HCT116 (cell line): ENCODE data around the gene ADGRG6.

Source experiments
- CTCF ChIP-seq, 3 experiments: fragments of 200-600 bp in 1 of 3; sonication (generic) in 1 of 3; IDR thresholded peaks in 2 of 3; conservative IDR thresholded peaks in 1 of 3; 2 replicates each; pipeline ENCODE4 v1.5.1; 2012 to 2017; ENCODE audit warnings: low read depth in 2 of 3, low read length in 2 of 3, antibody characterized with exemption in 1 of 3, borderline replicate concordance in 1 of 3, control low read depth in 1 of 3, mild to moderate bottlenecking in 1 of 3, mixed read lengths in 1 of 3, mixed run types in 1 of 3, moderate library complexity in 1 of 3; ENCODE audit not compliant: insufficient read depth in 1 of 3
- POLR2A ChIP-seq: IDR thresholded peaks from 2 replicates; pipeline ENCODE4 v1.7.0; 2011; ENCODE audit warnings: borderline replicate concordance; ENCODE audit not compliant: insufficient read depth, insufficient read length; ENCODE audit errors: extremely low read depth
- POLR2AphosphoS5 ChIP-seq: IDR thresholded peaks from 2 replicates; pipeline ENCODE4 v1.6.1; 2011; ENCODE audit warnings: mild to moderate bottlenecking, low read depth, low read length, moderate library complexity
- ZNF274 ChIP-seq: fragments of 200-500 bp; sonication (Bioruptor generic); IDR thresholded peaks from 2 replicates; pipeline ENCODE4 v1.6.1; 2014; ENCODE audit warnings: mild to moderate bottlenecking, low read depth, low read length, inconsistent platforms

GRCh38 chr6:142381181-142381580, 79.4 kb downstream of the ADGRG6 start:
- TF ChIP-seq CTCF (IDR thresholded peaks at IDR 0.05 in 2 of 3, conservative IDR thresholded peaks at IDR 0.05 in 1 of 3; ENCODE audit: borderline replicate concordance in 1 of 3, insufficient read depth in 1 of 3, low read depth in 2 of 3, low read length in 2 of 3) (no peak), ZNF274 (no peak), POLR2A (no peak), POLR2AphosphoS5 (no peak)
